Dermis blood vessel endothelial cell (primary cell): ENCODE measurements around the gene ARHGEF12. TPM values are rescaled to one million over a fixed set of nuclear protein-coding genes. Genes with fewer than 3 reads are reported as not detected.

Source experiments
- DNase-seq: peaks from one replicate; pipeline ENCODE4 v3.0.0; 2010
- total RNA-seq: library from RNA; depleted of rRNA; stranded (reverse); fragments of >200 nt; gene quantifications from 2 replicates; pipeline ENCODE4 v1.2.3, GENCODE V29; 2014

Gene ARHGEF12
- total RNA-seq, 1 donor from 2014 or later, result 159 TPM

GRCh38 chr11:120521176-120521575 lies 185.0 kb downstream of the ARHGEF12 start:
- DNase-seq, result no peak

GRCh38 chr11:120522021-120522420 lies 185.8 kb downstream of the ARHGEF12 start:
- no peak for DNase-seq

GRCh38 chr11:120522736-120523135 lies 186.5 kb downstream of the ARHGEF12 start:
- DNase-seq, result no peak

- DNase-seq, result no peak
Measured at GRCh38 chr11:120523196-120523595, 187.0 kb downstream of the ARHGEF12 start.

- DNase-seq, result no peak
Measured at GRCh38 chr11:120524536-120525085, 188.4 kb downstream of the ARHGEF12 start.

- no peak for DNase-seq
Measured at GRCh38 chr11:120525261-120526171, 189.3 kb downstream of the ARHGEF12 start.

- no peak for DNase-seq
Measured at GRCh38 chr11:120526241-120526640, 190.0 kb downstream of the ARHGEF12 start.

GRCh38 chr11:120527111-120527761 lies 191.0 kb downstream of the ARHGEF12 start:
- no peak for DNase-seq

- no peak for DNase-seq
Measured at GRCh38 chr11:120528749-120529148, 192.5 kb downstream of the ARHGEF12 start.

GRCh38 chr11:120529214-120529613 lies 193.0 kb downstream of the ARHGEF12 start:
- DNase-seq, result no peak

GRCh38 chr11:120529911-120530310 lies 193.7 kb downstream of the ARHGEF12 start:
- DNase-seq, result no peak

- no peak for DNase-seq
Measured at GRCh38 chr11:120532082-120532831, 196.0 kb downstream of the ARHGEF12 start.

GRCh38 chr11:120532832-120533196 lies 196.6 kb downstream of the ARHGEF12 start:
- no peak for DNase-seq

GRCh38 chr11:120536091-120536796 lies 200.0 kb downstream of the ARHGEF12 start:
- DNase-seq, result no peak

- DNase-seq, result no peak
Measured at GRCh38 chr11:120536797-120537169, 200.6 kb downstream of the ARHGEF12 start.

- DNase-seq, result no peak
Measured at GRCh38 chr11:120537996-120538395, 201.8 kb downstream of the ARHGEF12 start.

- no peak for DNase-seq
Measured at GRCh38 chr11:120538707-120539106, 202.5 kb downstream of the ARHGEF12 start.

Other genes with a start within 250 kb of the ARHGEF12 start
- not detected in 2 replicates for gene TRIM29, start 198.3 kb upstream of the ARHGEF12 start, total RNA-seq
- gene OAF, start 125.4 kb upstream of the ARHGEF12 start, total RNA-seq, result 25.7 and 32.3 TPM in 2 replicates
- gene POU2F3, start 96.3 kb upstream of the ARHGEF12 start, total RNA-seq, result under 0.01 TPM in 1 of 2 replicates, not detected in the other
- gene TLCD5, start 11.1 kb upstream of the ARHGEF12 start, total RNA-seq, result 6.3 and 8.5 TPM in 2 replicates
- under 0.01 TPM in 1 of 2 replicates, not detected in the other for gene GRIK4, start 175.3 kb downstream of the ARHGEF12 start, total RNA-seq